Activated T-cell treated with anti-CD3 and anti-CD28 coated beads, Interleukin-2, amount 50 U/mL, for 24 hours (primary cell): ENCODE data around the gene TRIM7.
"Not testable (repeated sequence)": the region's sequence is repeated elsewhere in the genome, so short reads cannot be mapped to it uniquely, and the experiment has no call there.

Experiments
- DNase-seq: peaks from one replicate; pipeline ENCODE4 v3.0.0-alpha.2; 2020
- H3K27ac Mint-ChIP-seq: 2 replicates; pipeline ENCODE4 v1.8.0; 2020; ENCODE audit warnings: mild to moderate bottlenecking, mixed read lengths
- H3K27me3 Mint-ChIP-seq: 2 replicates; pipeline ENCODE4 v1.8.0; 2020; ENCODE audit warnings: mixed read lengths
- H3K36me3 Mint-ChIP-seq: 2 replicates; pipeline ENCODE4 v1.8.0; 2020; ENCODE audit warnings: low read depth, mixed read lengths
- H3K4me1 Mint-ChIP-seq: 2 replicates; pipeline ENCODE4 v1.8.0; 2020; ENCODE audit warnings: low read depth, mixed read lengths
- H3K4me3 Mint-ChIP-seq: 2 replicates; pipeline ENCODE4 v1.8.0; 2020; ENCODE audit warnings: mild to moderate bottlenecking, moderate library complexity, mixed read lengths
- H3K9me3 Mint-ChIP-seq: 2 replicates; pipeline ENCODE4 v1.8.0; 2020; ENCODE audit warnings: mixed read lengths

Gene TRIM7

GRCh38 chr5:181152406-181152805 is 52.6 kb downstream of the TRIM7 start:
- DNase-seq, result no peak
- H3K9me3 Mint-ChIP-seq, result no peaks in the 10 kb centered on the region
- peaks cover 43% of the 10 kb centered on the region for H3K27me3 Mint-ChIP-seq
- peaks cover 4% of the 10 kb centered on the region for H3K4me1 Mint-ChIP-seq
- no peak overlapping the region for H3K4me3 Mint-ChIP-seq
- no peak overlapping the region for H3K27ac Mint-ChIP-seq
- no peaks in the 10 kb centered on the region for H3K36me3 Mint-ChIP-seq

- Mint-ChIP-seq H3K9me3 (no peaks in the 10 kb centered on the region), H3K27ac (no peak overlapping the region), H3K27me3 (peaks cover 48% of the 10 kb centered on the region), H3K36me3 (no peaks in the 10 kb centered on the region), H3K4me1 (peaks cover 4% of the 10 kb centered on the region), H3K4me3 (no peak overlapping the region)
- DNase-seq, result no peak
Observed at GRCh38 chr5:181151146-181151545, 53.9 kb downstream of the TRIM7 start.

DNA sequence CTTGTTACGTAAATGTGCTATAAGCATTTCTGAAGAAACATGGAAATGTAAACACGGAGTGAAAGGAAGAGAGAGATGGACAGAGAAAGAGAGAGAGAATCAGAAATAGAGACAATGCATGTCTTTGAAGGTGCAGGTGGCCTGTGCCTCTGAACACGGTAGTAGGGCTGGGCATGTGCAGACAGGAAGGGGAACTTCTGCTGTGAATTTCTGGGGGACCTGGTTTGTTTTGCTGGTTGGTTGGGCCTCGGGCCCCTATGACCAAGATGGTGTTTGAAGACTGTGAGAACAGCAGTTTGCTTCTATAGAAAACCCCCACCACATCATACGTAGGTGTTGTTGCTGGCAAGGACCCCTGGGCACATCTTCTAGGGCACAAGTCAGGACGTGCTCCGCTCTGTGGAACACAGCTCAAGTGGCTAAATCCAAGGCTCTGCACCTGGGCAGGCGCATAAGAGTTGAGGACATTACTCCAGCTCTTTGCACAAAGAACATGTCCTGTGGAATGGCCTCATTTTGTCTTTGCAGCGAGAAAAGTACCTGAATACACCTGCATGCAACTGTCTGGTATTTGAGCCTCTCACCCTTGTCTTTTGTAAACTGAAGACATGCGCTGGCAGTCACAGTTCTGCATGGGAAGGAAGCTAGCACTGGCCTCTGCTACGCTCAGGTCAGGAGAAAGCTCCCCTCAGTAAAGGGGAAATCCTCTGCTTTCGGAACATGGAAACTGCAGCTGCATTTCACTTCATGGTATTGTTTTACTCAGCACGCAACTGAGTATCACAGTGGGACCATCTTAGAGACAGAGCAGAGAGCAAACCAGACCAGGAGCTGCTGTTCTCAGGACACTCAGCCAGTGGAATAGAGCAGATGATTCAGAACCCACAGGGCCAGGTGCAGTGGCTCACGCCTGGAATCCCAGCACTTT is 54.9 kb downstream of the TRIM7 start:
- H3K4me3 Mint-ChIP-seq, result no peak overlapping the region
- no peaks in the 10 kb centered on the region for H3K36me3 Mint-ChIP-seq
- no peak overlapping the region for H3K27ac Mint-ChIP-seq
- no peak for DNase-seq
- H3K9me3 Mint-ChIP-seq, result no peaks in the 10 kb centered on the region
- peaks cover 55% of the 10 kb centered on the region for H3K27me3 Mint-ChIP-seq
- peaks cover 4% of the 10 kb centered on the region for H3K4me1 Mint-ChIP-seq

DNA sequence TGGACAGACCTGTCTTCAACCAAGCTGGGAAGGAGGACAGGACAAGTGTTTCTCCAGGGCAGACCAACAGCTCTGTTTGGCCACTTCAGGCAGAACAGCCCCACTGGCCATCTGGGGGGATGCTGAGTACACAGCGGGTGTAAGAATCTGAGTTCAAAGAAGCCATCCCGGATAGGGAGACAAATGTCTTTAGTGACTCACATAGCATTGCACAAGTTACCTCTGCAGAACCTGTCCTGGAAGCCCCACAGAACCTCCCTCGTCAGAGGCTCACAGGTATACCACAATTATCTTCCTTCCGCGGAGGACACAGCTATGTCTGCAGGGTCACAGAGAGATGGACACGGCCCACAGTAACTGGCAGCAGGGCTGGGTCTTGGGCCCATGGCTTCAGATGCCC is 55.6 kb downstream of the TRIM7 start:
- no peak overlapping the region for H3K27ac Mint-ChIP-seq
- no peaks in the 10 kb centered on the region for H3K36me3 Mint-ChIP-seq
- H3K4me1 Mint-ChIP-seq, result peaks cover 4% of the 10 kb centered on the region
- no peak for DNase-seq
- H3K27me3 Mint-ChIP-seq, result peaks cover 59% of the 10 kb centered on the region
- no peaks in the 10 kb centered on the region for H3K9me3 Mint-ChIP-seq
- no peak overlapping the region for H3K4me3 Mint-ChIP-seq

- H3K4me1 Mint-ChIP-seq, H3K27ac Mint-ChIP-seq, DNase-seq, H3K9me3 Mint-ChIP-seq, H3K36me3 Mint-ChIP-seq, H3K4me3 Mint-ChIP-seq: not testable (repeated sequence)
- peaks cover 74% of the 10 kb centered on the region for H3K27me3 Mint-ChIP-seq
Observed at GRCh38 chr5:181146927-181147636, 57.9 kb downstream of the TRIM7 start, which contains the start of gene OR2V2. Gene OR2V2 (plus strand): TSS chr5:181147586. CDS start chr5:181154943, 7,357 bp downstream.

DNA sequence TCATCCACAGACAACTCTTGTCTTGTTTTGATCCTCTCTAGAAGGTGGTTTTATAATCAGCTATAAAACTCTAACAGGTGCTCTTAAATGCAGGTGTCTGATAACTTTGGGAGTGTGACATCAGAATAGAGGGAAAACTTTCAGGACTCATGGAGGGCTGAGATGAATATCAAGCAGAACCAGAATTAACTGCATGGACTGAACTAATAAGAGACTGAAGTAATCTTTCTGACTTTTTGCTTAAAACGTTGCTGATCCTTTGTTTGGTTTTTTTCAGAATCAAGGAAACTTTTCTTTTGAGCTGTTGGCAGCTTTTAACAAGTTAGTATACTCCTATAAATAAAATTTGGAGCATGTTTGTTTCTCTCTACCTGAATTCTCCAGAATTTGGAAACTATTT is 59.9 kb downstream of the TRIM7 start:
- Mint-ChIP-seq H3K36me3 (no peaks in the 10 kb centered on the region), H3K27ac (no peak overlapping the region), H3K9me3 (peaks cover 3% of the 10 kb centered on the region), H3K27me3 (peaks cover 75% of the 10 kb centered on the region), H3K4me1 (no peaks in the 10 kb centered on the region), H3K4me3 (no peak overlapping the region)
- DNase-seq, result no peak
